Stimulated activated CD8-positive, alpha-beta memory T cell treated with anti-CD3 and anti-CD28 coated beads, Interleukin-15, amount 100 ng/mL, for 48 hours (primary cell): ENCODE measurements around the gene GULP1.

Experiments used
- DNase-seq, 2 donors: peaks; one replicate each; pipeline ENCODE4 v3.0.0-alpha.2; 2020; ENCODE audit warnings: low read depth in 2 of 2

Gene GULP1

DNA sequence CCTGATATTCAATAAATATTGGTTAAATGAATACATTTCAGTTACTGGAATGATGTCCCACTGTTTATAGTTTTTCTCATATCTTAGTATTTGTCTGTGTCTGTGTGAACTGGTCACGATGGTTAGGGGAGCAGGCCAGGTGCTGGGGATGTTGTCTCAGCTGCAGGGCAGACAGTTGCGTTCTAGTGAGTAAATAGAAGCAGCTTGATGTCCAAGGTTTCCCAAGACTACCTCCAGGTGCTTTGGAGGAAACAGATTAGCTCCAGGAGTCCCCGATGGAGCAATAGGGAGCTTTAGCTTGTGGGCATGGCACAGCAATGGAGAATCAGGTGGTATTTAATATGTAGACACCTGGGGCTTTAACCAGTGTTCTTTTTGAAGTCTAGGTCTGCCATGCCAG is 75.5 kb downstream of the GULP1 start:
- DNase-seq: no peak

DNA sequence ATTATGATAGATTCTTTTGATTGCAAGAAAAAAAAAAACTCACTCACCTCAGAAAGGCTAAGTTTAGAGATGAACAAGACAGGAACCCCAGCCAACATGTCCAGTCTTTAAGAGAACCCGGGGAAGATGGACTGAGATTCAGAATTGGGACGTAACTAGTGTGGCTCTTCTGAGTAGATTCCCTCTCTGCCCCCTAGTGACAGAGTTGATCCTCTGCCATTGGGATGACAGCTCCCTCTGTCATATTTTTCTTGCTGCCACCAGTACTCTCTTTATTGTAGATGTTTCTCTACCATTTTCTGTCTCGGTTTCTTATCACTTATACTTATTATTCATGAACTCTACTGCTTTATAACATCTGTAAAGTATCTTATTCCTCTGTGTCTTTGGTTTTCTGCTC is 77.7 kb downstream of the GULP1 start:
- no peak for DNase-seq

DNA sequence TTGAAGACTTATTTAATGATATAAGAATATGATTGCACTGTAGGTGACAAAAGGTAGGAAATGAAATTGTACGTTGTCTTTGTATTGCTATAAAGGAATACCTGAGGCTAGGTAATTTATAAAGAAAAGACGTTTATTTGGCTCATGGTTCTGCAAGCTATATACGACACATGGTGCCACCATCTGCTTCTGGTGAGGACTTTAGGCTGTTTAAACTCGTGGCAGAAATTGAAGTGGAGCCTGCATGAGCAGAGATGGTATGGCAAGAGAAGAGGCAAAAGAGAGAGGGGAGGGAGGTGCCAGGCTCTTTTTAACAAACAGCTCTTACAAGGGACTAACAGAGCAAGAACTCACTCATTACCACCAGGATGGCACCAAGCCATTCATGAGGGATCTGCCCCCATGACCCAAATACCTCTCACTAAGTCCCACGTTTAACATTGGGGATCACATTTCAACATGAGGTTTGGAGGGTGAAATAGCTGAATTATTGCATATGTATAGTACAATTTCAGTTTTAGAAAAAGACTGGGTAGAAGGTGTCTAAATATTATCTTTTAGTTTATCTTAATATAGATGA is 86.8 kb downstream of the GULP1 start:
- DNase-seq: no peak

DNA sequence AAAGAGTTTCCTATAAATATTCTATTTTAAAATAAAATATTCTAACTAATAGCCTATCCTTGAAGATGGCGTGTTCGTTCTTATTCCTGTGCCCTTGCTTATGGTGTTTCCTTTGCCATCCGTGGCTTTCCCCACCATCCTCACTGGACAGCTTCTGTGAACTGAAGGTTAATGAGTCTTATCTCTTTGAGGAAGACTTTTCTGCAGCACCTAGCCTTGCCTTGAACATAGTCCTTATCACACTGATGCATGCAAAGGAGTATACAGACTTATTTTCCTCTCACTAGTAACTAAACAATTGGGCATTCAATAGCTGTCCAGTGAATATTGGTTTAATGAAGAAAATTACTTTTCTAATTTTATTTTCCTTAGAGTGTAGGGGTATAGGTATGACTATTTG is 88.1 kb downstream of the GULP1 start:
- DNase-seq: no peak

DNA sequence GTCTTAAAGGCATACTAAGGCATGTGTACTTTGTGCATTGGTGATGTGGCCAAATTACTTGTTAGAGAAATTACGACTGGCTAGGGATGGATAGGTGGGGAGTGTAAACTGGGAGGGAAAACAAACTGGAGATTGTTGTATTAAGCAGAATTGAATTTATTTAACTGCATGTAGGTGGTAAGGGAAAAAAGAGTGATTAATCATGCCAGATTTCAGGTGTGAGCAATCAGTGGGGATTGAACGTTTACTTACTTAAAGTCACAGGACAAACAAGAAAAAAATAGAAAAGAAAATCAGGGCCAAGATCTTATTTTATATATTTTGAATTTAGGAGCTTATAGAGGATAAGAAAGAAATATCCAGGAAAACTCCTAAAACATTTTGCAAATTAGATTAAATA is 88.6 kb downstream of the GULP1 start:
- no peak for DNase-seq

DNA sequence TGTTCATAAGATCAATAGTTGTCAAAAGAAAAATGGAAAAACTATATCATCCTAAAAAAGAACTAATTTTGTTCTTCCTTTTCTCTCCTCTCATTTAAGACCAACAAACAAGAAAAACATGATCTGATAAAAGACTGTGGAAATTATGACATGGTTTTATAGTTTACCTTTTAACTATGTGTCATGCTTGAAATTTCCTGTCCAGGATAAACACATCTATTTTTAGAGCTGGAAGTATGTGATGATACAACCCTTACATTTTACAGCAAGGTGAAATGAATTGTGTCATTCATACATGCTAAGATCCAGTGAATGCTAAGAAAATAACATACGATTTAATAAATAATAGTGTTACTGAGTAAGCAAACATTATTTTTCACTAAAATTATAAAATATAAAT is 89.9 kb downstream of the GULP1 start:
- no peak for DNase-seq

DNA sequence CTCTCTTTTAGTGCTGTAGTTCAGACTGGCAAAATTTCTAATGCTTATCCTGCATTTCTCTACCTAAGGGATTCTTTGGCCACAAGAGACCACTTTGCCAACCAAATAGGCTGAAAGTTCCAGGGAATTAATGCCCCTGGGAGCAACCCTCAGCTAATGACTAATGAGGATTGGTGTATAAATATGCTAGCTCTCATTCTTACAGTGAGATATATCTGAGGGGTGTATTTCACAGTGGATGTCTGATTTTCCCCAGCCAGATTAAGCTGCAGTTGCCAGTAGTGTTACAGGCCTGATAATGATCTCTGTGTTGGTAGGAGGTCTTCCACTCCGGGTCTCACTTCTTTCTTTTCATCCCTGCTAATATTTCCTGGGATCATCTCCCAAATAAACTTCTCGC is 90.4 kb downstream of the GULP1 start:
- no peak for DNase-seq

DNA sequence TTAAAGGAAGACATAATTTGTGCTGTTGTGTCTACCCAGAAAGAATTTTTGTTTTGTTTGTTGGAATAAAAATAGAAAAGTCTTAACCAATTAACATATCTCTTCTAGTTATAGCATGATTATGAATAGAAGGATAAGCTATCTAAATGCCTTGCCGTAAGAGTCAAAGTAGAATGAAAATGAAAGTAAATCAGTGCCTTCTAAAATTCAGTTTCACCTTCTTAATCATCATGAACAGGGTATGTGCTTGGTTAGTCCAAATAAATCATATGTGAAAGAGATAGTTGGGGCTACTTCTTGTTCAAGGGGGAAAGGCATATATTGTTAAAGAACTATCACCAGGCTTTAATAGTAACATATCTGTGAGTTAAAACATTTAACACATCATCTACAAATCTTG is 91.5 kb downstream of the GULP1 start:
- no peak for DNase-seq

DNA sequence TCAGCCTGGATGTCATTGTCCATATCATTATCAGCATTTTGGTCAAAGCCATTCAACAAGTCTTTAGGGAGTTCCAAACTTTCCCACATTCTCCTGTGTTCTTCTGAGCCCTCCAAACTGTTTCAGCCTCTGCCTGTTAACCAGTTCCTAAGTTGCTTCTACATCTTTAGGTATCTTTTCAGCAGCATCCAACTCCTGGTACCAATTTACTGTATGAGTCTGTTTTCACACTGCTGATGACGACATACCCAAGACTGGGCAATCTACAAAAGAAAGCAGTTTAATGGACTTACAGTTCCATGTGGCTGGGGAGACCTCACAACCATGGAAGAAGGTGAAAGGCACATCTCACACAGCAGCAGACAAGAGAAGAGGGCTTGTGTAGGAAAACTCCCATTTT is 94.2 kb downstream of the GULP1 start:
- DNase-seq: no peak

DNA sequence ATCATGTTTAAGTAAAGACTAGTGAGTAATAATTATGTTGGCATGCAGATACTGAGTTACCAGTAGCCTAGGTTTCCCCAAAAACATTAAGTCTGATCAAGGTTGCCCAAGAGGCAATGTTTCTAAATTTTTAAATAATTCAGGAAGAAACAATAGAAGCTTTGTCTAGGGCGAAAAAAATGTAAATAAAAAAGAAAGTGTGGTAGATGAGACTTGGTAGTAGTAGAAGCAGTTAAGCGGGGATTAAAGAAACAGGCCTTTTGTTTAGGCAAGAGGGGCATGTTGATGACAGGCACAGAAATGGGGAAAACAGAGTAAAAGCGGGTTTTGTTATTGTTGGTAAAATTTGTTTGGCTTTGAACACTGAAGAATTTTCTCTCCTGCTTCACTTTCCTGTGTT is 97.2 kb downstream of the GULP1 start:
- DNase-seq: no peak

DNA sequence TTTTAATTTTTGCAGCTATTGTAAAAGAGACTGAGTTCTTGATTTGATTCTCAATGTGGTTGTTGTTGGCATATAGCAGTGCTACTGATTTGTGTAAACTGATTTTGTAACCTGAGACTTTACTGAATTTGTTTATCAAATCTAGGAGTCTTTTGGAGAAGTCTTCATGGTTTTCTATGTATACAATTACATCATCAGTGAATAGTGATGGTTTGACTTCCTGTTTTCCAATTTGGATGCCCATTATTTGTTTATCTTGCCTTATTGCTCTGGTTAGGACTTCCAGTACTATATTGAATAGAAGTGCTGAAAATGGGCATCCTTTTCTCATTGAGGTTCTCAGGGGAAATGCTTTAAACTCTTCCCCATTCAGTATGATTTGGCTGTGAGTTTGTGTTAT is 99.7 kb downstream of the GULP1 start:
- no peak for DNase-seq

DNA sequence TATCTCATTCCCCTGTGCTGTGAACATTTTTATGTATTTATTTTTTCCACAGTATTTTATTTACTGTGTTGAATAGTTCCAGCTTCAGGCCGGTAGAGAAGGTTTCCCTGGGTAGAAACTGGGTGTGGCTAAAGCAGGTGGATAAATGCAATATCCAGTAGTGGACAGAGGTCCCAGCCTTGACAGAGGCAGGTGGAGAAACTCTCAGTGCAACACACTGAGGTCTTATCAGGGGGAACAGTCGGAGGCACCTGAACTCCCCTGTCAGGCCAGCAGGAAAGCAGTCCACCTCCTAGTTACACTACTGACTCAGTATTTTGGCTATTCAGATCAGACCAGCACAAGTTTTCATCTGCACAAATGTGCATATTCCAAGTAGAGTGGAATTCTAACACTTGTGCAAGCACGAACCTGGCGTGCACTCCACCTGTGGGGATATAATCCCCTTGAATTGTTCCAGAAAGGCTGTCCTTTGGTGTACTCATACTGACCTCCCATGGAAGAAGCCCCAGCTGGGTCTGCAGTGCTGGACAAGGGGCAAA is 103.3 kb downstream of the GULP1 start:
- no peak for DNase-seq

DNA sequence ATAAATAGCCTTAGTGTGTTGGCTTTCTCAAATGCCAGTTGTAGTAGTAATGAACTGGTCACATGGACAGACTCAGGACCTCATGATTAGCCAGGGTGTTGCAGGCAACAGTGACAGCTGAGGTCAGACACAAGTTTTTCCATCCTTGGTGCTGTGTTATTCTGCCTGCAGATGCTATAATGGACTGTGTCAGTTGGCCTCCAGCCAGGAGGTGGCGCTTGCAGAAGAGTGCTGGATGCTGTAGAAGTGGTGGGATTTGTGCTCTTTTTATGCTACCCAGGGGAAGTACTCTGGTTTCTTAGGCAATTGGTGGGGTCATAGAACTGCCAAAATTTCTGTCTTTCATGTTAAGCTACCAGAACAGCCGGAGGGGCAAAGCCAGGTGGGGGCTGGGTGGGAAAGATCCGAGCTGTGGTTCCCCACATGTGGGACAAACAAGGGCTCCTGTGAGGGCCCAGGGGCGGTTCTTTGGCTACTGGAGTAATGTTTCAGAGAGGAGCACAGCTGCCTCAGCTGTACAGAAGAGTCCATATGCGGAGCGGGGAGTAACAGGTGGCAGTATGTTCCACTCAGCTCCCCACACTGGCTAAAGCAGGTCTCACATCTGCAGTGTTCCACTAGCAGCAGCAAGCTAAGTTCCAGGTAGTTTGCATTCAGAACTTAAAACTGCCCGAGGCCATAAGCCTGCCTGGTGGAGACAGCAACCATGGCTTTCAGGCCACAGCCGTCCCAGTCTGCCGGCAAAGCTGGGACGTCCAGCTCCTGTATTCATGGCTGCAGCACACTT is 104.4 kb downstream of the GULP1 start:
- DNase-seq: no peak

DNA sequence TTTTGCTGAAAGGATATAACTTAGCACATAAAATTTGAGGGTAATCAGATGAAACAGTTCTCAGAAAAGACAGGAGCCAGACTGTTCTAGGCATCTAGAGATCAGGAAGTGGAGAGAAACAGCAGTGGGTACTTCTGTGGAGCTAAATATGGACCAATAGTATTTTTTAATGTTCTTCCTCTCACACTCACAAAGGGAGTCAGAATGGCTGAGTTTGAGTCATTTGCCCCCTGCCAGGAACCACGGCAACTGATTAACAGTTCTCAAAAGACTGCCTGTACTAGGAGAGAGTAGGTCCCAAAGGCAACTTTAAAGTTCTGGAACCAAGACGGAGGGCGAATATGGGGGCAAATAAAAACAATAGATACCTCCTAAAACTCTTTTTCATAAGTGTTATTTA is 107.5 kb downstream of the GULP1 start:
- DNase-seq: no peak

DNA sequence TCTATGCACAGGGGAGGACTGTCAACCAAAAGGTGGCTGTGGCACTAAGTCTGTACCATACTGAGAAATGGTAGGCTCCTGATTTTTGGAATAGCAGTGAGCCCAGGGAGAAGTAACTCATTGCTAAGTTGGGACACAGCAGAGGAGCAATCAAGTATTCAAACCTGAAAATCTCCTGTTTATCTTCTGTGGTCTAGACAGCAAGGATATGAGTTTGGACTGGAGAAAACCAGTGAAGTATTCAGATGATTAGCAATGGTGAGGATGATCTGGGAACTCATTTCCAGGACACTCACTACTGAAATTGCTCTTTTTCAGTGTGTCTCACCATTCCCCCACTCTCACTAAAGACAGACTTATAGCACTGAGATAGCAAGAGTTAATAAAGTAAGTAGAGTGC is 112.0 kb downstream of the GULP1 start:
- DNase-seq: no peak

DNA sequence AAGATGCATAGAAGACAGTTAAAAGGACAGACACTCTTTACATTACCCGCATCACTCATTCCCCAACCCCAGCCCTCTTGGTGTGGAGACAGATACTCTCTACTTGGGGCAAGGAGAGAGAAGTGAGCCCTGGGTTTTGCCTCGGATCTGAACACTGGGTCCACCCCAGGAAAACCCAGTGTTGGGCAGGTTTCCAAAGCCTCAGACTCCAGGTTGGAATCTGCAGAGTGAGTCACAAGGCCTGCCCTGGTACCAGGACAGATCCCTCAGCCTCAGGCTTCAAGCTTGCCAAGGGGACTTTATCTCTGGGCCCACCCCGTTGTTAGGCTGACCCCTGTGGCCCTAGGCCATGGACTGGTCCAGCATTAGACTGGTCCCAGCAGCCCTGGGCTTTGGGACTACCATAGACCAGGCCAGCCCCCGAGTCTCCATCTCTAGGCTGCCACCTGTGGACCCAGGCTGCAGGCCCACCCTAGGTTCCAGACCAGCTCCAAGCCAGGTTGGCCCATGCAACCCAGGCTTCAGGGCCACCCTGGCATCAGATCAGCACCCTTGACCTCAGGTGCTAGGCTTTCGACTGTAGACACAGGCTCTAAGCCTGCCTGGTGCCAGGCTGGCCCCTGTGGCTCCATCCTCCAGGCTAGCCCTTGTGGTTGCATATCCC is 112.8 kb downstream of the GULP1 start:
- DNase-seq: no peak

DNA sequence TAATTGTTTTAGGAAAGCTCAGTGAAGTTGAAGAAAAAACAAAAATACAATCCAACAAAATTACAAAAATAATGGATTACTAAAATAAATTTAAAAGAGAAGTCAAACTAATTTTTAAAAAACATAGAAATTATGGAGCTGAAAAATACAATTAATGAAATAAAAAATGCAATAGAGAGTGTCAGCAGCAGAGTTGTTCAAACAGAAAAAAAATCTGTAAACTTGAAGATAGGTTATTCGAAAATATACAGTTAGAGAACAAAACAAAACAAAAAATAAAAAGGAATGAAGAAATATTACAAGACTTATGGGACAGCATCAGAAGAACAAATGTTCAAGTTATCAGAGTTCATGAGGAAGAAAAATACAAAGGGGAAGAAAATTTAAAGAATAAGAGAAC is 114.7 kb downstream of the GULP1 start:
- DNase-seq: no peak

DNA sequence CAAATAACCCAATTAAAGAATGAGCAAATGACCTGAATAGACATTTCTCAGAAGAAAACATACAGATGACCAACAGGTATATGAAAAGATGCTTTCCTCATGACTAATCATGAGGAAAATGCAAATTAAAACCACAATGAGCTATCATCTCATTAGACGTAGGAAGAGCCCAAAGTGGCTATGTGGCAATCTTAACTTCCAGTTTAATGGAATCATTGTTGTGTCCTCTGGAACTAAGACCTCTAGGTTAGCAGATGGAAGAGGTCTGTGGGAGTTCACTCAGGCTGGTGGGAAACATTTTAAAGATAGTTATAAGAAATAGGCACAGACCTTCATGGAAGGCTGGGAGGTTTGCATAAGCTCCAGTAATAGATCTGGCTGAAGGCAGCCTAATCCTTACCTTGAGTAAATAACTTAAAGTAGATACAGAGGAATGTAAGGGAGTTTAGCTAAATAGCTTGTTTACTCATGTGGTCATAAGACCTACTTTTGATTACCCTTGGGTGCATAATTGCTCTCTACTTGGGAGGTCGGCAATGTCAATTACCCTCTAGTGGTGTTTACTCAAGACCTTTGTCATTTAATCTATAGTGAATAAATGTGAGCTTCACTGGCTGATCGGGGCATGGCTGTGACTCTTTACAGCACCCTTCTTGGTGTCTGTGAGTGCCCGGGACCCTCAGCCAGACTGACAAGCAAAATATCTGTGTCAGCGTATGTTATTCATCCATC is 119.0 kb downstream of the GULP1 start:
- DNase-seq: no peak

DNA sequence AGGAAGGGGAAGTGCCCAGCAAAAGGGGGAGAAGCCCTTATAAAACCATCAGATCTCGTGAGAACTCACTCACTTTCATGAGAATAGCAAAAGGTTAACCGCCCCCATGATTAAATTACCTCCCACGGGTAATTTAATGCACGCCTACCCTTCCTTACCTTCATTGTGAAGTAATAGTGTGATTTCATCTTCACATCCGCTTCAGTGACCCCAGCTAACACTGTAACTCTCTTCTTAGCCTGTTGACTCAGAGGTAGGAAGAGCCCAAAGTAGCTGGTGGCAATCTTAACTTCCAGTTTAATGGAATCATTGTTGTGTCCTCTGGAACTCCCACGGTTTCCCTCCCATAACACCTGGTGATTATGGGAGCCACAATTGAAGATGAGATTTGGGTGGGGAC is 120.5 kb downstream of the GULP1 start:
- no peak for DNase-seq

DNA sequence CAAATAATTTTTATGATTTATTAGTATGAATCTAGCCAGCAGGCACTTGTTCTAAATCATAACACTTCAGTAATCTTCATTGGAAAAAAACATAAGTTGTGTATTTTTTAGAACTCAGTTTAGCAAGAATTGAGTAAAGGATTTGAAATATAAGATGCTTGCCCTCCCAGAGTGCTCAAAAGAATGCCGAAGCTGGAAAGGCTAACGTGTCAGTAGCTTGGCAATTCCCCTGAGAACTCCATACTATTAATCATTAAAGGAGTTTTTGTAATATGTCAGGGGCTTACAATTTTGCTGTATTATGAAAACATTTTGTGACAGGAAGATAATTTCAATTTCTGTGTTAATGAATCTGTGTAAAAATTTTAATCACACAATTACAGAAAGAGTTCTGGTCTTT is 122.7 kb downstream of the GULP1 start:
- no peak for DNase-seq

DNA sequence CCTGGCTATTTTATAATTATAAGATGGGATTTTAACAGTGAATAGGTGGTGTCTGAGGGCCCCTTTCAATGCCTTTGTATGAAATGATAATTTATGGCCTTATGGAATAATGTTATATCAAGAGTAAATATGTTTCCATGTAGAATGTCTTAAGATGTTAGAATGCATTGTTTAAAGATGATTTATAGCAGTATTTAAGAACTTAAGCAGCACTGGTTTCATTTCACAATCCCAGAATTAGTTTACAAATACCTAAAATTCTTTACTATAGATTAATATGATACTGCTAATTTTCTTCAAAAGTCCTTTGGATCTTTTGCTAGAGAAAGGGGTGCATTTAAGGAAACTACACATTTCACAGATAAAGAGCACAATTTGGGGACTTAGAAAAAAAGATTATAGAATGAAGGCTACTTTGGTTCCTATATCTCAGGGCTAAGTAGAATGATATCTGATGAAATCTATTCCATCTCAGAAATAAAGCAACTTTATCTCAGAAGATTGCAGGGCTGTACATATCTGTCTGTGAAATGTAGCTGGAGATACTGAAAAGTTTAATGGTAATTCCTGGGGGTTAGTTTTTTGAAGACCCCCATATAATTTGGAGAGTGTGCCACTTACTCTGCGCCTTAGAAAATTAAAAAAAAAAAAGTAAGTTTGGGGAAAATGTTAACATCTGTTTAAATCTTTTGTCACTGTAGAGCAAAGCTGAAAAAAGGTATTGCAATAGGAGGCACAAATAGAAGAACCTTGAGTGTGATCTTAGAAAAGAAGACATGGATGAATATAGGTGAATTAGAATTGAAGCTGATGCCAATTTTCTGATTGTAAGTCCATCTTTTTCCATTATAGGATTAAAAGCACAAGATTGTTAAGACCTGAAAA is 123.4 kb downstream of the GULP1 start:
- no peak for DNase-seq

DNA sequence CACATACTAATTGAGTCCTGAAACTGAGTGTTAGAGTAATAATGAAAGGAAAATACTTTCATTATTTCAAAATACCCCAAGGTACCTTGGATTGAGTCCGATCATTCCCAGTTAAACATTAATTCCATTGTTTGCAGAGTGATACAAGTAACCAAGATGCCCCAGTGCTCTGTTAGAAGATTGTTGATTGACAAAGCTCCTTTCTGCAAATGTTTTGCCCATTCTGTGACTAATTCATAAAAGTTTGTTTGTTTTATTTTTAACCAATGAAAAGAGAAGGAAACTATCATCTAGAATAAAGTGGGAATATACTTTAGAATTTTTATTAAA is 124.0 kb downstream of the GULP1 start:
- DNase-seq: no peak
